GM12878 (cell line): ENCODE results near the gene SLC17A7. TPM values are rescaled to one million over a fixed set of nuclear protein-coding genes. Genes with fewer than 3 reads are reported as not detected.

Source experiments
- ATAC-seq: fragments of 200-7000 bp; cut with Tn5 transposase; 3 replicates; pipeline ENCODE4 v1.9.1; 2020; ENCODE audit warnings: mild to moderate bottlenecking, moderate library complexity
- BruUV-seq: library from RNA; stranded (reverse); fragments of 400-500 nt; replicated peaks from 2 replicates; lab custom pipeline; 2021; lab: Mats Ljungman, UMichigan
- CTCF ChIA-PET: fragments of 300-600 bp; sonication (Branson Sonifier 250); formaldehyde crosslinking; extraction: SDS; loops from one replicate; lab custom pipeline; 2021; ENCODE audit warnings: inconsistent platforms; lab: Yijun Ruan, JAX
- POLR2A ChIA-PET: fragments of 350-600 bp; formaldehyde crosslinking; extraction: SDS; loops from one replicate; lab custom pipeline; 2021; ENCODE audit warnings: inconsistent platforms; lab: Charles Lee
- RAD21 ChIA-PET: fragments of 300-600 bp; sonication (Branson Sonifier 250); formaldehyde crosslinking; loops from one replicate; lab custom pipeline; 2023; ENCODE audit warnings: antibody characterized with exemption; ENCODE audit not compliant: unreplicated experiment; lab: Charles Lee
- SMC1A ChIA-PET: fragments of 300-600 bp; sonication (Branson Sonifier 250); formaldehyde crosslinking; loops from one replicate; lab custom pipeline; 2023; ENCODE audit not compliant: unreplicated experiment, uncharacterized antibody; lab: Charles Lee
- DNase-seq: peaks from one replicate; pipeline ENCODE4 v3.0.0-alpha.2; 2011; ENCODE audit warnings: low read depth, low spot score
- FAIRE-seq: peaks from 3 replicates; lab custom pipeline; 2011; peaks lifted over from hg19 to GRCh38; lab: Jason Lieb, UNC
- H2AFZ ChIP-seq: 2 replicates; pipeline ENCODE4 v1.6.0; 2011; ENCODE audit warnings: low read depth, low read length, control low read depth; ENCODE audit not compliant: control insufficient read depth
- H3K27ac ChIP-seq: 2 replicates; pipeline ENCODE4 v1.5.1; 2011; ENCODE audit warnings: control low read depth; ENCODE audit not compliant: control insufficient read depth, insufficient read depth
- H3K27me3 ChIP-seq, 2 experiments: replicated peaks in 1 of 2; 2 replicates each; pipeline versions ENCODE4 v1.6.0 to v1.6.1; 2011; ENCODE audit warnings: low read length in 1 of 2; ENCODE audit not compliant: control insufficient read depth in 2 of 2, insufficient read depth in 2 of 2
- H3K36me3 ChIP-seq, 2 experiments: 2 replicates each; pipeline ENCODE4 v1.5.1; 2011; ENCODE audit warnings: low read length in 1 of 2; ENCODE audit not compliant: control insufficient read depth in 2 of 2, insufficient read depth in 2 of 2
- H3K4me1 ChIP-seq: 2 replicates; pipeline ENCODE4 v1.6.1; 2011; ENCODE audit warnings: mild to moderate bottlenecking, low read length, moderate library complexity, mixed read lengths; ENCODE audit not compliant: control insufficient read depth, insufficient read depth
- H3K4me2 ChIP-seq: 2 replicates; pipeline ENCODE4 v1.6.0; 2011; ENCODE audit warnings: control low read depth; ENCODE audit not compliant: control insufficient read depth, insufficient read depth
- H3K4me3 ChIP-seq: fragments of 200-600 bp; sonication (generic); 2 replicates; pipeline ENCODE4 v1.5.1; 2016
- H3K79me2 ChIP-seq: 2 replicates; pipeline ENCODE4 v1.6.0; 2011; ENCODE audit warnings: low read length; ENCODE audit not compliant: control insufficient read depth, insufficient read depth
- H3K9ac ChIP-seq: 2 replicates; pipeline ENCODE4 v1.8.0; 2011; ENCODE audit warnings: low read length, control low read depth, mixed read lengths; ENCODE audit not compliant: control insufficient read depth, insufficient read depth
- H3K9me3 ChIP-seq: replicated peaks from 3 replicates; pipeline ENCODE4 v1.5.1; 2011; ENCODE audit warnings: mild to moderate bottlenecking, low read length; ENCODE audit not compliant: control insufficient read depth, insufficient read depth
- H4K20me1 ChIP-seq: 2 replicates; pipeline ENCODE4 v1.6.0; 2011; ENCODE audit not compliant: control insufficient read depth, insufficient read depth
- DPF2 ChIP-seq: fragments of 450-650 bp; IDR thresholded peaks from 2 replicates; pipeline ENCODE4 v1.6.1; 2017; ENCODE audit warnings: mild to moderate bottlenecking
- KAT2A ChIP-seq: conservative IDR thresholded peaks from 2 replicates; pipeline ENCODE4 v1.6.1; 2011; ENCODE audit warnings: low read depth, low read length; ENCODE audit not compliant: control insufficient read depth
- PML ChIP-seq: IDR thresholded peaks from 2 replicates; pipeline ENCODE4 v1.6.1; 2012; ENCODE audit warnings: low read length, inconsistent platforms
- POLR2A ChIP-seq: IDR thresholded peaks from 2 replicates; pipeline ENCODE4 v1.6.1; 2011; ENCODE audit warnings: low read depth, mild to moderate bottlenecking, low read length
- RB1 ChIP-seq: fragments of 450-650 bp; formaldehyde crosslinking; IDR thresholded peaks from 2 replicates; pipeline ENCODE4 v1.6.1; 2017; ENCODE audit warnings: mild to moderate bottlenecking, borderline replicate concordance
- RCOR1 ChIP-seq: conservative IDR thresholded peaks from 2 replicates; pipeline ENCODE4 v1.6.1; 2012; ENCODE audit warnings: low read depth, low read length, improper control_type of control experiment
- SIX5 ChIP-seq: IDR thresholded peaks from 2 replicates; pipeline ENCODE4 v1.6.1; 2011; ENCODE audit warnings: mild to moderate bottlenecking, low read depth, low read length, moderate library complexity; ENCODE audit not compliant: severe bottlenecking
- SMC3 ChIP-seq: IDR thresholded peaks from 2 replicates; pipeline ENCODE4 v1.6.1; 2011; ENCODE audit warnings: low read length, improper control_type of control experiment, borderline replicate concordance
- TBL1XR1 ChIP-seq: IDR thresholded peaks from 2 replicates; pipeline ENCODE4 v1.6.1; 2012; ENCODE audit warnings: low read depth, low read length, improper control_type of control experiment
- ZNF207 ChIP-seq: fragments of 450-650 bp; IDR thresholded peaks from 2 replicates; pipeline ENCODE4 v1.6.1; 2014; ENCODE audit warnings: antibody characterized with exemption, mild to moderate bottlenecking, borderline replicate concordance
- WGBS: methylation state at CpG from one replicate; pipeline ENCODE4 v1.1.6; 2016; ENCODE audit warnings: low lambda C conversion rate; ENCODE audit not compliant: insufficient replicate concordance, insufficient coverage; ENCODE audit errors: missing lambda C conversion rate; 5-methylcytosine and 5-hydroxymethylcytosine counted together
- in situ Hi-C: fragments of 300-500 bp; cut with MboI; formaldehyde crosslinking; loops from 9 replicates; pipeline ENCODE4 v1.14.3; 2018; ENCODE audit warnings: mixed read lengths
- intact Hi-C: fragments of 100-400 bp; cut with micrococcal nuclease; formaldehyde crosslinking; loops from one replicate; pipeline ENCODE4 v1.14.2; 2022; ENCODE audit not compliant: unreplicated experiment
- polyA plus RNA-seq, 11 experiments: library from polyadenylated mRNA; depleted of rRNA in 4 of 11; unstranded in 6 of 11; stranded (reverse) in 5 of 11; fragments of >200 nt; fragmentation: Nextera tagmentation in 4 of 11; fragmentation: Illumina TruSeq in 1 of 11; extraction: Ambion mirVana in 4 of 11; extraction: Trizol in 1 of 11; gene quantifications; 1 replicate in 1 of 11; 2 replicates in 10 of 11; pipeline versions ENCODE4 v1.2.1 to v1.2.3, GENCODE V29; 2011 to 2016; ENCODE audit warnings: inconsistent platforms in 2 of 11, missing spikeins in 2 of 11, low read depth in 1 of 11
- total RNA-seq, 4 experiments: library from RNA; depleted of rRNA in 3 of 4; stranded (reverse); fragments of >200 nt in 3 of 4; fragmentation: Illumina TruSeq in 1 of 4; extraction: Trizol in 1 of 4; gene quantifications; 2 replicates each; pipeline versions ENCODE4 v1.2.1 to v1.2.3, GENCODE V29; 2013 to 2021
- TF ChIP-seq, protein P1 (sequence below), 3 experiments: IDR thresholded peaks in 2 of 3; conservative IDR thresholded peaks in 1 of 3; 2 replicates each; pipeline ENCODE4 v1.5.1; 2011; ENCODE audit warnings: low read depth in 3 of 3, low read length in 3 of 3, mild to moderate bottlenecking in 3 of 3, control low read depth in 2 of 3, moderate library complexity in 2 of 3, inconsistent platforms in 1 of 3, mixed read lengths in 1 of 3; ENCODE audit not compliant: control insufficient read depth in 2 of 3, insufficient read depth in 1 of 3; ENCODE audit errors: extremely low read depth in 1 of 3
- TF ChIP-seq, protein P2 (sequence below): IDR thresholded peaks from 2 replicates; pipeline ENCODE4 v1.6.1; 2011; ENCODE audit warnings: borderline replicate concordance, low read depth, mild to moderate bottlenecking, moderate library complexity, low read length; ENCODE audit not compliant: insufficient read depth, poor library complexity, severe bottlenecking
- TF ChIP-seq, protein P3 (sequence below): fragments of 450-650 bp; IDR thresholded peaks from 2 replicates; pipeline ENCODE4 v1.6.1; 2016; ENCODE audit warnings: mild to moderate bottlenecking

The SLC17A7 gene
- total and polyA plus RNA-seq, 10 of the 15 experiments (the other 5 are each of a cell fraction or from before 2014, with no cell fraction given): 0.03 to 0.24 (median 0.06) TPM; not detected in 6

DNA sequence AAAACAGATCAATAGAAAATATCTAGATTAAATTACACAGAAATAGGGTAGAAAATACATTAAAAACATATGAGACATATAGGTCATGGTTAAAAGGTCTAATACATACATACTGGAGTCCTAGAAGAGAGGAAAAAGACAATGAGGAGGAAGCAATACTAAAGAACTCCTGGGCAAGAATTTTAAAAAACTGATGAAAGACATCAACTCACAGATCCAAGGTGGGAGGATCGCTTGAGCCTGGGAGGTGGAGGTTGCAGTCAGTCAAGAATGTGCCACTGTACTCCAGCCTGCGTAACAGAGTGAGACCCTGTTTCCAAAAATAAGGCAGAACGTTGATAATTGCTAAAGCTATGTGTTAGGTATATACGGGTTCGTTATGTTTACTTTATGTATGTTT is 58.7 kb downstream of the SLC17A7 start:
- no peak for TF ChIP-seq RCOR1
- TF ChIP-seq PML: no peak
- TF ChIP-seq SMC3: no peak
- TF ChIP-seq POLR2A: no peak
- TF ChIP-seq KAT2A: no peak
- TF ChIP-seq DPF2: no peak
- no peak for TF ChIP-seq RB1
- TF ChIP-seq, protein P1, sequence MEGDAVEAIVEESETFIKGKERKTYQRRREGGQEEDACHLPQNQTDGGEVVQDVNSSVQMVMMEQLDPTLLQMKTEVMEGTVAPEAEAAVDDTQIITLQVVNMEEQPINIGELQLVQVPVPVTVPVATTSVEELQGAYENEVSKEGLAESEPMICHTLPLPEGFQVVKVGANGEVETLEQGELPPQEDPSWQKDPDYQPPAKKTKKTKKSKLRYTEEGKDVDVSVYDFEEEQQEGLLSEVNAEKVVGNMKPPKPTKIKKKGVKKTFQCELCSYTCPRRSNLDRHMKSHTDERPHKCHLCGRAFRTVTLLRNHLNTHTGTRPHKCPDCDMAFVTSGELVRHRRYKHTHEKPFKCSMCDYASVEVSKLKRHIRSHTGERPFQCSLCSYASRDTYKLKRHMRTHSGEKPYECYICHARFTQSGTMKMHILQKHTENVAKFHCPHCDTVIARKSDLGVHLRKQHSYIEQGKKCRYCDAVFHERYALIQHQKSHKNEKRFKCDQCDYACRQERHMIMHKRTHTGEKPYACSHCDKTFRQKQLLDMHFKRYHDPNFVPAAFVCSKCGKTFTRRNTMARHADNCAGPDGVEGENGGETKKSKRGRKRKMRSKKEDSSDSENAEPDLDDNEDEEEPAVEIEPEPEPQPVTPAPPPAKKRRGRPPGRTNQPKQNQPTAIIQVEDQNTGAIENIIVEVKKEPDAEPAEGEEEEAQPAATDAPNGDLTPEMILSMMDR (IDR thresholded peaks at IDR 0.05 in 2 of 3, conservative IDR thresholded peaks at IDR 0.05 in 1 of 3; ENCODE audit: control insufficient read depth in 2 of 3, extremely low read depth in 1 of 3, insufficient read depth in 1 of 3, low read depth in 3 of 3, low read length in 3 of 3): no peak
- TF ChIP-seq SIX5: no peak
- TF ChIP-seq, protein P2, sequence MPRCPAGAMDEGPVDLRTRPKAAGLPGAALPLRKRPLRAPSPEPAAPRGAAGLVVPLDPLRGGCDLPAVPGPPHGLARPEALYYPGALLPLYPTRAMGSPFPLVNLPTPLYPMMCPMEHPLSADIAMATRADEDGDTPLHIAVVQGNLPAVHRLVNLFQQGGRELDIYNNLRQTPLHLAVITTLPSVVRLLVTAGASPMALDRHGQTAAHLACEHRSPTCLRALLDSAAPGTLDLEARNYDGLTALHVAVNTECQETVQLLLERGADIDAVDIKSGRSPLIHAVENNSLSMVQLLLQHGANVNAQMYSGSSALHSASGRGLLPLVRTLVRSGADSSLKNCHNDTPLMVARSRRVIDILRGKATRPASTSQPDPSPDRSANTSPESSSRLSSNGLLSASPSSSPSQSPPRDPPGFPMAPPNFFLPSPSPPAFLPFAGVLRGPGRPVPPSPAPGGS: no peak
- TF ChIP-seq TBL1XR1: no peak
- TF ChIP-seq, protein P3, sequence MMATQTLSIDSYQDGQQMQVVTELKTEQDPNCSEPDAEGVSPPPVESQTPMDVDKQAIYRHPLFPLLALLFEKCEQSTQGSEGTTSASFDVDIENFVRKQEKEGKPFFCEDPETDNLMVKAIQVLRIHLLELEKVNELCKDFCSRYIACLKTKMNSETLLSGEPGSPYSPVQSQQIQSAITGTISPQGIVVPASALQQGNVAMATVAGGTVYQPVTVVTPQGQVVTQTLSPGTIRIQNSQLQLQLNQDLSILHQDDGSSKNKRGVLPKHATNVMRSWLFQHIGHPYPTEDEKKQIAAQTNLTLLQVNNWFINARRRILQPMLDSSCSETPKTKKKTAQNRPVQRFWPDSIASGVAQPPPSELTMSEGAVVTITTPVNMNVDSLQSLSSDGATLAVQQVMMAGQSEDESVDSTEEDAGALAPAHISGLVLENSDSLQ: no peak
- TF ChIP-seq ZNF207: no peak
- DNase-seq (no peak), FAIRE-seq (no peak), ATAC-seq (no peak)
- no peak overlapping the region for H3K27ac ChIP-seq
- SMC1A ChIA-PET: interaction anchor here (0.9 to 1.7 kb wide), 2 partner anchors 24 to 50 kb away, joined by 3 to 4 read pairs; no protein-coding TSS in a partner anchor
- no peaks in the 10 kb centered on the region for H3K4me1 ChIP-seq
- H4K20me1 ChIP-seq: no peaks in the 10 kb centered on the region
- CTCF ChIA-PET: no interaction called here
- in situ Hi-C loops (no loop called here), intact Hi-C loops (no loop called here)
- H3K79me2 ChIP-seq: no peaks in the 10 kb centered on the region
- H3K4me3 ChIP-seq: no peak overlapping the region
- H3K9ac ChIP-seq: no peak overlapping the region
- no peaks in the 10 kb centered on the region for H3K9me3 ChIP-seq
- H3K36me3 ChIP-seq: no peaks in the 10 kb centered on the region
- POLR2A ChIA-PET: no interaction called here
- no peaks in the 10 kb centered on the region for H3K27me3 ChIP-seq
- no TSS peak for BruUV-seq
- H2AFZ ChIP-seq: no peak overlapping the region
- RAD21 ChIA-PET: no interaction called here
- no peak overlapping the region for H3K4me2 ChIP-seq
- WGBS: 52% methylated on average over 5 of the region's 5 CpGs
